Inflammatory macrophage treated with lipopolysaccharide for 4 hours (primary cell): Measurements from ENCODE around the gene SAMD4B.

ENCODE experiments used
- DNase-seq: peaks from one replicate; pipeline ENCODE4 v3.0.0-alpha.2; 2020

SAMD4B gene

DNA sequence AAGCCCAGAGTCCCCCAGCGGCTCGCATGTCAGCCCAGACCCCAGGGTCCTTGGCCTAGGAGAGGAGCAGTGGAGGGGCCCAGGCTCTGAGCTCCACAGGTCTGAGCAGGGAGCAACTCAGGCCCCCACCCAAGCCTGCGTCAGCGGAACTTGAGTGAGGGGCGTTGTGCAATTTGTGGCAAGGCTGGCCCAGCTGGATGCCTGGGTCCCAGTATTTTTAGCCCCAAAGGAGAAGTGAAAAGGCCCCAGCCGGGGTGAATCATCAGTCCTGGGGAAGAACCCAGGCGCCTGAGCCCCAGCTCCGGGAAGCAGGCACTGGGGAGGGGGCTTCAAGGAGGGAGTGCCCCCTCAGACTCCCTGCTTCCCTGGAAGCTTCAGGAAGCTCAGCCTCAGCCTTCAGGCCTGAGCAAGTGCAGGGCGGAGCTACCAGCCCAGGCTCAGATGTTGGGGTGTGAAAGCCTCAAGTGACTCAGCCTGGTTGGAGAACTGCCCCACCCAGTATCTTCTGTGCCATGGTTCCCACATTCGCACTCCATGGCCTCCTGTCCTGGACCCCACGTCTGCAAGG, 56.2 kb downstream of the SAMD4B start:
- DNase-seq = peak; percentile 89

DNA sequence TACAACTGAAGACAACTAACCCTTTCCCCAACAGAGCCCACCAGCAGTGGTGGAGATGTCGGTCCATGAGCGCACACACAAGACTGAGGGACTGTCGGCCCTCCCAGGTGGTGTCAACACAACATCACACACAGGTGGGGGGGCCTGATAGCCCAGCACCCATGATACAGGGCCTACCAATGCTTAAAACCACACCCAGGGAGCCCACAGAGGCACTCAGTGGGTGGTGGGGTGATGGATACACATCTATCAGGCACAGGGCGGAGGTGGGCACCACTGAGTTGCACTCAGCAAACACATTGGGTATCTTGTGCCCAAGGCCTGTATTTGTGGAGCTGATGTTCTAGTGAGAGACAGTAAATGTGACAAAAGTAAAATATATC, 57.4 kb downstream of the SAMD4B start:
- no peak for DNase-seq

DNA sequence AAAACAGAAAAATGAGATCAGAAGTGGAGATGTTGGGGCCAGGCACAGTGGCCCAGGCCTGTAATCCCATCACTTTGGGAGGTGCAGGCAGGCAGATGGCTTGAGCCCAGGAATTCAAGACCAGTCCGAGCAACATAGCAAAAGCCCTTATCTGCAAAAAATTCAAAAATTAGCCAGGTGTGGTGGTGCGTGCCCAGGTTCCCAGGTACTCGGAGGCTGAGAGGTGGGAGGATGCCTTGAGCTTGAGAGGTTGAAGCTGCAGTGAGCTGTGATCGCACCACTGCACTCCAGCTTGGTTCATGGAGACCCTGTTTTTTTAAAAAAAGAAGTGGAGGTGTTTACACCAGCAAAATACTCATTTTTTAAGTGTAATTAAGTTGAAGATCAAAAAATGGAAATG, 57.8 kb downstream of the SAMD4B start:
- no peak for DNase-seq

DNA sequence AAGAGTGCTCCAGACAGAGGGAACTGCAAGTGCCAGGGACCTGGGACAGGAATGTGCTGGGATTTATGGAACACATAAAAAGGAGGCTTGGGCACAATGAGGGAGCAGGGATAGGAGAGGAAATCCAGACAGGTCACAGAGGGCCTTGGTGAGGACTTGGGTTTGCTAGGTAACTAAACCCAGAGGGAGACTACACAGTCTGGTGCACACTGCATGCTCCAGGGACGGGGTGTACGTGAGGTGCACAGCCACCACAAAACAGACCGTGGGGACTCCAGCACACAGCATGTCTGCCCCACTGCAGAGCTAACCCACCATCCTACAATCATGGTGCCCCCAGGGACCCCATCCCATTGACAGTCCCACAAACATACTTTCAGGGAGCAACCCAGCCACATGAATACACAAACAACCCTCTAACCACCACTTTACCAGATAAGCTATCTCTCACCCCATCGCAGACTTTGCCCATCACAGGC, 58.9 kb downstream of the SAMD4B start:
- no peak for DNase-seq

DNA sequence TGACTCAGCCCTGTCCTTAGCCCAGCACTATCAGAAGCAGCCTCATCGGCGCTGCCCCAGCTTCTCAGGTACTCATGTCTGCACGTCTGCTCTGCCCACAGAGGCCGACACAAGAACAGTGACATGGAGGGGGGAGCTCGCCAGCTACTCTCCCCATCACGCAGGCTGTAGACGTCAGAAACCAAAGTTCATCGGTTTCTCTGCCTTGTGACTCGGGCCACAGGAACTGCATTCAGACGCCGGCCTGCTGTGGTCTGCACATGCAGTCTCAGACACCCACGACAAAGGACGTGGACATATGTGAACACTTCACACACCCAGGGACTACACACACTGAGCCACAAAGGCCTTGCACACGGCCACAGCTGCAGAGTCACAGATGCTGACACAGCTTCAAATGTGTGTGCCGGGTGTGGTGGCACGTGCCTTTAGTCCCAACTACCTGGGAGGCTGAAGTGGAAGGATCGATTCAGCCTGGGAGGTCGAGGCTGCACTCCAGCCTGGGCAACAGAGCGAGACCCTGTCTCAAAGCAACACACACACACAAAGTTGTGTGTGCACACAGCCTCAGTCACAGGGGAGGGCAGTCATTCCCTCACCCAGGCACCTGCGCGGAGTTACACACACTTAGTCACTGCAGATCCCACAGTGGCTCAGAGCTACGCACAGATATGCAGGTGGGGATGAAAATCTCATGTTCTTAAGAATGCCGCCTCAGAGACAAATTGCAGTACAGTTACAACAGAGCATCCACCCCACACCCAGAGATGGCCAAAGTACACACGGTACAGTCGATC, 59.5 kb downstream of the SAMD4B start:
- DNase-seq = peak; percentile 76

DNA sequence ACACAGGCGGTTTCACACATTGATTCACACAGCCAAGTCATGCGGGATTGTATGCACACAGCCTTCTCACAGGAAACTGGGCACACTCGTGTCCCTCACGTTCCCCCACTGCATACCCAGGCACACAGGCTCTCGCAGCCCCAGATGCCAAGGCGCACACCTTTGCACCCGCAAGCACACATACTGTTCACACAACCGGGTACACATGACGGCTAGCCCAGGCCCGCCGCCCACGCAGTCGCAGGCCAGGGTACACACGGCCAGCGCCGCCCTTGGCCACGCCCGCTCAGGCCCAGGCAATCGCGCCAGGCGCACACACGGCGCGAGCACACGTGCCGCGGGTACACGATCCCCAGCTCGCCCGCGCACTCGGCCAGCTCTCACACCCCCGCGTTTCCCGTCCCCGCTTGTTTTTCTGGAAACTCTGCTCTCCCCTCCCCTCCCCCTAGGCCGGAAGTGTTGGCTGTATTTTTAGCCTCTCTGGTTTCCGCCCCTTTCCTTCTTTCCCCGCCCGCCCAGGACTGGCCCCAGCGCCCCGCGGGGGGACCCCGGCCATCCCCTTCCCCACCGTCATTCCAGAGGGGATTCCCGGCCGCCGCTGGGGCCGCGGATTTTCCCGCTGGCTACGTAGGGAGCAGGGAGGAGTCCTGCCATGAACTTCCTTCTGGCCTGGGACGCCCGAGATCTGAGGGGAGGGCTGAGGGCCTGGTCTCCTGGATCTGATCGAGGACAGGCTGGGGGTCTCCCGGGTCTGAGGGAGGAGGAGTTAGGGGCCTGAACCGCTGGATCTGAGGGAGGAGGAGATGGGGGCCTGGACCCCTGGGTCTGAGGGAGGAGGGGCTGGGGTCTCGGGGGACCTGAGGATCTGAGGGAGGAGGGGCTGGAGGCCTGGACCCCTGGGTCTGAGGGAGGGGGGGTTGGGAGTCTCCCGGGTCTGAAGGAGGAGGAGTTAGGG, 60.4 kb downstream of the SAMD4B start:
- DNase-seq = peak; percentile 90

DNA sequence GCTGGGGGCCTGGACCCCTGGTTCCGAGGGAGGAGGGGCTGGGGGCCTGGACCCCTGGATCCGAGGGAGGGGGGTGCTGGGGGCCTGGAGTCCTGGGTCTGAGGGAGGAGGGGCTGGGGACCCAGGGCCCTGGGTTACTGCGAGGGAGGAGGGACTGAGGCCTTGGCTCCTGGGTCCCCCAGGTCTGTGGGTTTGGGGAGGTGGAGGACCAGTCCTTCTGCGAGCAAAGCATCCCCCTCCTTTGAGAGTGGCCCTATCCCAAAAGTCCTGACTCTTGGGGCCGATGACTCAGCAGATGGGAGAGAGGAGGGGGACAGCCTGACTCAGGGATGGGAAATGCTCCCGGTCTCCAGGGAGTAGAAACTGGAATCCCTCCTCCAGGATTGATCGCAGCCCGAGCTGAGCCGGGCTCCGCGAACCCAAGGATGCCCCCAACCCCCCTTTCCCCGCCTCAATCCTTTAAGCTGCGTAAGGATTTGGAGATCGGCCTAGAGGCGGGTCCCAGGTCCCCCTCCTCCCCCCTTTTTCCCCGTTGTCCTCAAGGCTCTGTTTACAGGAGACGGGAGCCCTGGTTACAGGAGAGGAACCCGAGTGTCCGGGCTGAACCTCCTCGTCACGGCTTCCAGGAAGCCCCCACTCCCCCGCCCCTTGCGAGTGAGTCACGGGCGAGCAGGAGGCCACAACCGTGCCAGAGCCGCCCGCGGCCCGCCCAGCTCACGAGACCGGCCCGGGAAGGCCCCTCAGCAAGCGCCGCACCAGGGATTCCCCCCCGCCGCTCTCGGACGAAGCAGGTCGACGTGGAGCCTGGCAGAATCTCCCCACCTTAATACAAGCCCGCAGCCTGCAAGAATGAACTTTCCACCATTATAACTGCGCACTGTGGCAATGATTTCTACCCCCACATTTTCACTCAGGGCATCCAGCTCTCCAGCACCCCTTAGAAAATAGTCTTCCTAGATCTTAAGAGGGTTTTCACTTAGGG, 61.4 kb downstream of the SAMD4B start:
- DNase-seq = peak; percentile 89

DNA sequence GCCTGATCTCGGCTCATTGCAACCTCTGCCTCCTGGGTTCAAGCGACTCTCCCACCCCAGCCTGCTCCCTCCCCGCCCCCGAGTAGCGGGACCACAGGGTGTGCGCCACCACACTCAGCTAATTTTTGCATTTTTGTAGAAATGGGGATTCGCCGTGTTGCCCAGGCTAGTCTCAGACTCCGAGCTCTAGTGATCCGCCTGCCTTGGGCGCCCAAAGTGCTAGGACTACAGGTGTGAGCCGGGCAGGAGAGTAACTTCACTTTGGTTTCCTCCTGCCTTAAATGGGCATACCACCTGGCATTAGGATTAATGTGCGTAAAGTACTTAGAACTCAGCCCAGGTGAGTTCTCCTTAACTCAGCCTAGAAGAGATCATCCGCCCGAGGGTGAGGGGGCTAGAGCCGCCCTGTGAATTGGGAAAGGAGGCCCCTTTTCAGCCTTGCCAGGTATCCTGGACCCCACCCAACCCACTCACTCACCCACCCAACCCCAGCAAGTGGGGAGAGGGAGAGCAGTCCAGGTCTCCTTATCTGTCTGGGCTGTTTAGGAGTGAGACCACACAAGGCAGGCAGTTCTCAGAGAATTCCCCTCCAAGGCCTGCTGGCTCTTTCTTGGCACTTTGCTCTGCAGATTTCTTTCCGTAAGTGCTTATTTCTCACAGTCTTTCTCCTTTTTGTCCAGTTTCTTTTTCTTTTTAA, 63.2 kb downstream of the SAMD4B start:
- no peak for DNase-seq

DNA sequence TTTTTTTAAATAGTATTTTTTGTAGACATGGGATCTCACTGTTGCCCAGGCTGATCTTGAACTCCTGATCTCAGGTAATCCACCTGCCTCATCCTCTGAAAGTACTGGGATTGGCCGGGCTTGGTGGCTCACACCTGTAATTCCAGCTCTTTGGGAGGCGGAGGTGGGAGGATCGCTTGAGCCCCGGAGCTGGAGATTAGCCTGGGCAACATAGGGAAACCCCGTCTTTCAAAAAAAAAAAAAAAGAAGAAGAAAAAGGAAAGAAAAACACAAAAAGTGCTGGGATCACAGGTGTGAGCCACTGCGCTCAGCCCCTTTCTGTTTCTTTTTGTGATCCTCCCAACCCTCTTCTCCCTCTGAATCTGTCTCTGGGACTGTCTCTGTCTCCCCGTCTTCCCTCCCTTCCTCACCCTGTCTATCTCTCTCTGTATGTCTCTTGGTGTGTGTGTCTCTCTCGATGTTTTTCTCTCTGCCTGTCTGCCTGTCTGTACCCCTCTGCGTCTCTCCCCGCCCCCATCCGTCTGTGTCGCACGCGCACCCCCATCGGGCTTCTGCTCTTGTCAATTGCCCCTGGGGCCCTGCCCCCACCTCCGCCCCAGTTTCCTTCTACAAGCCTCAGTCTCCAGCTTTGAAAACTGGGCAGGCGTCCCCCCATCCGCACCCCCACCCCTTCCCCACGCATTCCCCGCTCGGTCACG, 63.9 kb downstream of the SAMD4B start:
- DNase-seq = no peak

DNA sequence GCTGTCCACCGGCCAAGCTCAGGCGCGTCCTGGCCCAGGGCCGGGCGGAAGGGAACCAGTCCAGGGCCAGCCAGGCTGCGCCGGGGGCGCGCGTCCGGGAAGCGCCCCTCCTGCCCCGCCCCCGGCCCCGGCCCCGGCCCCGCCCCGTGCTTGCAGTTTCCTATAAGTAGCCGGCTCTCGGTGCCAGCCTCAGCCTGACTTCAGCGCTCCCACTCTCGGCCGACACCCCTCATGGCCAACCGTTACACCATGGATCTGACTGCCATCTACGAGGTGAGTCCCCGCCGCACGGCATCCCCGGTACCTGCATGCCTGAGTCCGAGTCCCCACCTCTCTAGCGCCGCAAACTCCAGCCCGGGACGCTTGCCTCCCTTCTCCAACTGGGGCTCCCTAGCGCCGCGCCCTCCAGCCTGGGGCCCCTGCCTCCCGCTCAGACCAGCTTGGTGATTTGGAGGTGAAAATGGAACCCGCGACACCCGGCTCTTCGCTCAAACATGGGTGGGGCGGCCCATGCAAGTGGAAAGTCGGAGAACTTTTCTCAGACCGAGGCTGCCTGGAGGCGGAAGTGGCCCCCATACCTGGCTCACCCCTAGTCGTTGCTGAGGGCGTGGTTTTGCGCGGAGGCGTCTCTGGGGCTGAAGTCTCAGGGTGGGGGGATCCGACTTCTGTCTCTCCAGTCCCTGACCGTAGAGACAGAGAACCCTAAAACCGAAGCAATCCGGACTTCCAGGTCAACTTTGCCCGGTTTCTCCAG, 64.6 kb downstream of the SAMD4B start, which contains the start of gene ZFP36:
ZFP36 (plus strand) TSS at position 192 of the 754 bp plus-strand sequence; CDS start at position 250, 58 bp downstream.
- DNase-seq = peak; percentile 87

DNA sequence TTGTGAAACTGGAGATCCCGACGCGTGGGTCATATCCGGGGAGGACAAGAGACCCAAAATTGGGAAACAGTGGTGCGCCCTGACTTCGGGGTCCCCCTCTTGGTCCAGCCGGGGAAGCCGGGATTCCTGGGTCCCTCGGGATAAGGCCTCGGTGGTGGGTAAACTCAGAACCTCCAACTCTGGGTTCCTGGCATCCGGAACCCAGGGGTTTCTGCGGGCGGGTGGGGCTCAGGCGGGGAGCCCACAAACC, 65.1 kb downstream of the SAMD4B start:
- DNase-seq = peak; percentile 70

DNA sequence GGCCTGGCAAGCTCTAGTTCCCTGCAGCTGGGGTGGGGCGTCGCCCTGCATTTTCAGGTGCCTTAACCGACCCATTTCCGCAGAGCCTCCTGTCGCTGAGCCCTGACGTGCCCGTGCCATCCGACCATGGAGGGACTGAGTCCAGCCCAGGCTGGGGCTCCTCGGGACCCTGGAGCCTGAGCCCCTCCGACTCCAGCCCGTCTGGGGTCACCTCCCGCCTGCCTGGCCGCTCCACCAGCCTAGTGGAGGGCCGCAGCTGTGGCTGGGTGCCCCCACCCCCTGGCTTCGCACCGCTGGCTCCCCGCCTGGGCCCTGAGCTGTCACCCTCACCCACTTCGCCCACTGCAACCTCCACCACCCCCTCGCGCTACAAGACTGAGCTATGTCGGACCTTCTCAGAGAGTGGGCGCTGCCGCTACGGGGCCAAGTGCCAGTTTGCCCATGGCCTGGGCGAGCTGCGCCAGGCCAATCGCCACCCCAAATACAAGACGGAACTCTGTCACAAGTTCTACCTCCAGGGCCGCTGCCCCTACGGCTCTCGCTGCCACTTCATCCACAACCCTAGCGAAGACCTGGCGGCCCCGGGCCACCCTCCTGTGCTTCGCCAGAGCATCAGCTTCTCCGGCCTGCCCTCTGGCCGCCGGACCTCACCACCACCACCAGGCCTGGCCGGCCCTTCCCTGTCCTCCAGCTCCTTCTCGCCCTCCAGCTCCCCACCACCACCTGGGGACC, 65.6 kb downstream of the SAMD4B start:
- DNase-seq = no peak

DNA sequence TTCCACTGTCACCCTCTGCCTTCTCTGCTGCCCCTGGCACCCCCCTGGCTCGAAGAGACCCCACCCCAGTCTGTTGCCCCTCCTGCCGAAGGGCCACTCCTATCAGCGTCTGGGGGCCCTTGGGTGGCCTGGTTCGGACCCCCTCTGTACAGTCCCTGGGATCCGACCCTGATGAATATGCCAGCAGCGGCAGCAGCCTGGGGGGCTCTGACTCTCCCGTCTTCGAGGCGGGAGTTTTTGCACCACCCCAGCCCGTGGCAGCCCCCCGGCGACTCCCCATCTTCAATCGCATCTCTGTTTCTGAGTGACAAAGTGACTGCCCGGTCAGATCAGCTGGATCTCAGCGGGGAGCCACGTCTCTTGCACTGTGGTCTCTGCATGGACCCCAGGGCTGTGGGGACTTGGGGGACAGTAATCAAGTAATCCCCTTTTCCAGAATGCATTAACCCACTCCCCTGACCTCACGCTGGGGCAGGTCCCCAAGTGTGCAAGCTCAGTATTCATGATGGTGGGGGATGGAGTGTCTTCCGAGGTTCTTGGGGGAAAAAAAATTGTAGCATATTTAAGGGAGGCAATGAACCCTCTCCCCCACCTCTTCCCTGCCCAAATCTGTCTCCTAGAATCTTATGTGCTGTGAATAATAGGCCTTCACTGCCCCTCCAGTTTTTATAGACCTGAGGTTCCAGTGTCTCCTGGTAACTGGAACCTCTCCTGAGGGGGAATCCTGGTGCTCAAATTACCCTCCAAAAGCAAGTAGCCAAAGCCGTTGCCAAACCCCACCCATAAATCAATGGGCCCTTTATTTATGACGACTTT, 66.4 kb downstream of the SAMD4B start:
- DNase-seq = no peak

DNA sequence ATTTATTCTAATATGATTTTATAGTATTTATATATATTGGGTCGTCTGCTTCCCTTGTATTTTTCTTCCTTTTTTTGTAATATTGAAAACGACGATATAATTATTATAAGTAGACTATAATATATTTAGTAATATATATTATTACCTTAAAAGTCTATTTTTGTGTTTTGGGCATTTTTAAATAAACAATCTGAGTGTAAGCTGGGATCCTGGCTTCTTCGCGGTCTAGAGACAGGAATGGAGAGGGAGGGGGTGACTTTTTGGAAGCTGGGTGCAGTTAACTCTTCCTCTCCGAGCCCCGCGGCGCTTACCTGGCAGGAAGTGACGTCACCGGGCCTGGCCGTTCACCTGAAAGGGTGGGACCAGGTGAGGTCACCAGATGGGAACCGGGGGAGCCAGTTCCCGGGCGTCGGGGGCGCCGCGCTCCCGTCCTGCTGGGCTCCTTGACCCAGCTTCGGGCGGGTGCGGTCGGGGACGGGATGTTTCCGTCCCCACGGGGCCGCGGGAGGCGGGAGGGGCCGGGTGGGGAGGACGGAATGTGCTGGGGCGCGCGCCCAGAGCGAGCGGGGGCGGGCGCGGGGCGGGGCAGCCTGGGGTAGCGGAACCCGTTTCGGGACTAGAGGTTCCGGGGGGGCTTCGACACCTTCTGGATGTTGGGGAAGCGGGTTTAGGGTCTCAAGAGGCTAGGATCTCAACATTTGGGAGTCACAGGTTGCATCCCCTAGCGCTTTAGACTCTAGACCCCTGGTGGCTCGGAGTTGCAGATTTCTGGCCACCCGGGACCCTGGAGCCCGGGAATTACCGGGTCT, 67.2 kb downstream of the SAMD4B start:
- DNase-seq = peak; percentile 73

DNA sequence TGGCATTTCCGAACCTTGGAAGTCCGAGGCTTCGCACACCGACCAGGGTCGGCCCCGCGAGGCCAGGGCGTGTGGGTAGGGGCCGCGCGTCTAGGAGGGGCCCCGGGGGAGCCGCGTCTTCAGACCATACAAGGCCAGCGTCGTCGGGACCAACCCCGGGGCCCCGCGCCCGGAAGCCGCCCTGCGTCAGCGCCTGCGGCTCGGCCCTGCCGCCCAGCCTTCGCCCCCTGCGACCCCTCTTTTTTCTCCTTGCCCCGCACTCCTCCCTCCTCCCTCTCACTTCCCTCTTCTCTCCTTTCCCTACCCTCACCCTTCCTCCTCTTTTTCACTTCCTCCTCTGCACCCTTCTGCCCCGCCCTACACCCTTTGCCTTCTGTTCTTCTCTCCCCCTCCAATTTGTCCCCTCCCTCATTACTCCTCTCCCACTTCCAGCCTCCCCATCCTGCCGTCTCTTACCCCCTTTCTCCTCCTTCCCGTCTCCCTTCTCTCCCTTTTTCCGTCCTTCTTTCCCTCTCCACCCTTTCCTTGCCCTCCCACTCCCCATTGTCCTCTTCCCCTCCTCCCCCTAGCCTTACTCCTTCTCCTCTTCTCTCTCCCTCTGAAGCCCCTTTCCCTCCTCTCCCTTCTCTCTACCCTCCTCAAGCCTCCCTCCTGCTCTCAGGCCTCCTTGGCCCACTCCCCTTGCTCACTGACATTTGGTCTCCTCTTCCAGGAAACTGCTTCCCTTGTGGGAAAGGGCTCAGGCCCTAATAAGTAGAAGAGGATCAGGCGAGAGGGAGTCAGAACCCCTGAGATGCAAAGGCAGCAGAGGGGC, 68.0 kb downstream of the SAMD4B start:
- peak; percentile 71 for DNase-seq

DNA sequence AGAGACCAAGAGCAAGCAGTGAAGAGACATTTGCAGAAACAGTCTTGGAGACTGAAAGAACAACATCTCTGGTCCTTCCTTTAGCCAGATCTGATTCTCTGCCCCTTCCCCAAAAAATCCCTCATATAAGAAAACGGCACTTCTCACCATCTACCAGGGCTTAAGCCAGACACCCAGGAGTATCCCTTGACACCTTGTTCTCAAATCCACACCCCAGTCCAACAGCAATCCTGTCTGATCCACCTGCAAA, 68.5 kb downstream of the SAMD4B start:
- DNase-seq = no peak
